Activated B cell treated with CpG ODN at 0.5 μM for 24 hours (primary cell): ENCODE measurements around the gene TMPRSS6. TPM values are rescaled to one million over a fixed set of nuclear protein-coding genes. Genes with fewer than 3 reads are reported as not detected.

Experiments used
- ATAC-seq: fragments of 200-7000 bp; cut with Tn5 transposase; one replicate; pipeline ENCODE4 v1.10.0; 2021; ENCODE audit warnings: low read depth, mild to moderate bottlenecking, moderate library complexity
- CTCF ChIA-PET: fragments of 350-600 bp; sonication (Branson Sonifier 250); formaldehyde crosslinking; loops from one replicate; lab custom pipeline; 2021; ENCODE audit warnings: antibody characterized with exemption; lab: Charles Lee
- POLR2A ChIA-PET: fragments of 350-600 bp; sonication (Branson Sonifier 250); formaldehyde crosslinking; loops from one replicate; lab custom pipeline; 2021; ENCODE audit warnings: antibody characterized with exemption; lab: Charles Lee
- DNase-seq: peaks from one replicate; pipeline ENCODE4 v3.0.0; 2022
- H3K27ac Mint-ChIP-seq: one replicate; pipeline ENCODE4 v1.8.0; 2020; ENCODE audit warnings: mixed read lengths
- H3K27me3 Mint-ChIP-seq: one replicate; pipeline ENCODE4 v1.8.0; 2021; ENCODE audit warnings: mixed read lengths
- H3K36me3 Mint-ChIP-seq: one replicate; pipeline ENCODE4 v1.8.0; 2021; ENCODE audit warnings: low read depth, mixed read lengths
- H3K4me1 Mint-ChIP-seq: one replicate; pipeline ENCODE4 v1.8.0; 2021; ENCODE audit warnings: mixed read lengths
- H3K4me3 Mint-ChIP-seq: one replicate; pipeline ENCODE4 v1.8.0; 2020; ENCODE audit warnings: mild to moderate bottlenecking, mixed read lengths
- H3K9me3 Mint-ChIP-seq: one replicate; pipeline ENCODE4 v1.8.0; 2020; ENCODE audit warnings: mixed read lengths
- CTCF ChIP-seq: fragments of 200-600 bp; IDR thresholded peaks from one replicate; pipeline ENCODE4 v1.8.0; 2022; ENCODE audit warnings: antibody characterized with exemption, mild to moderate bottlenecking
- intact Hi-C: fragments of 100-400 bp; cut with micrococcal nuclease; formaldehyde crosslinking; loops from one replicate; pipeline ENCODE4 v1.15.1; 2024
- total RNA-seq: library from RNA; stranded (reverse); gene quantifications from 2 replicates; pipeline ENCODE4 v1.2.3, GENCODE V29; 2022

Gene TMPRSS6
- total RNA-seq, 1 donor from 2014 or later: 5.4 TPM

DNA sequence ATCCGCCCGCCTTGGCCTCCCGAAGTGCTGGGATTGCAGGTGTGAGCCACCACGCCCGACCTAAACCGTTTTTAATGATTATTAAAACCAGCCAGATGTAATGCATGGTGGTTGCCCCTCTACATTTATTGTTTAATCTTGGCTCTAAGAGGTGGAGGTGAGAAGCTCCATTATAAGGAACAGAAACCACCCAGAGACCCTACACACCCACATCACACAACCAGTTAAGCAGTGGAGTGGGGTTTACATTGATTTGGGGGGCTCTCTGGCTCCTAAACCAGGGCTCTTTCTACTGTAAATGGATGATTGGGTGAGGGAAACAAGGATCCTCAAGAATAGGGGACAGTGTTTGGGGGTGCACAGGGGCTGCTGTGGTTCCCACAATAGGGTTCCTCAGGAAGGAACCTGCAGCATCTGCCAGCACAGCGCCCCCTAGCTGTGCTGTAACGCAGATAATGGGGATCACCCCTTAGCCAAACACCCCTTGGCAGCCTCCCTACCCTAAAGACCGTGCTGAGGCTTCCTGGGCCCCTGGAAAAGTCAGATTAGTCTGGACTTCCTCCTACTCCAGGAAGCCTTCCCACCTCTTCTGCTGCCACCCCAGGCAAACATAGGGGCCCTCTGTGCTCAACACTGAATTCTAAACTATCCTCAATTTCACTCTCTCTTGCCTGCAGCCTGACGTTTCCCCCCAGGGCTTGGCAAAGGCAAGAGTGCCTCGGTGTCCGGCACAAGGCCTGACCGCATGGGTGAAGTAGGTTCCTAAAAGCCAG, 87.6 kb downstream of the TMPRSS6 start:
- H3K4me3 Mint-ChIP-seq: peak overlapping the region; percentile 71

DNA sequence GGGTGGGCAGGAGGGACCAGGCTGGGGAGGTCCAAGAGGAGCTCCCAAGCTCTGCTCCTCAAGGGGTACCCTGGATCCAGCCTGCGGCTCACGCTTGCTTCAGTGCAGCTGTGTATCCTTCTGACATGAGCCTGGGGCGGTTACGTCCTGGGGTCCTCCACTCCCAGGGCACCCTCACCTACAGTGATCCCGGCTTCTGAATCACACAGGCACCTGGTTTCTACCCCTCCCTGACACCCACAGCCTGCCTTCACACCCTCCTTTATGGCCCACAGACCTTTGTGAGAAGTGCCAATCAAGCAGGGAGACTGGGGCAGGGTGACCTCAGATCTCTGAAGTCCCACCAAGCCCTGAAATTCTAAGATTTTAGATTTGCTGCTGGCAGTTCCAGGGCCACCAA, 88.5 kb downstream of the TMPRSS6 start:
- intact Hi-C loops: loop anchor here (1.0 kb wide), 1 partner anchor 38 kb away; no protein-coding TSS in a partner anchor
- Mint-ChIP-seq H3K27ac (no peak overlapping the region), H3K36me3 (no peaks in the 10 kb centered on the region), H3K9me3 (no peaks in the 10 kb centered on the region), H3K4me1 (peaks cover 18% of the 10 kb centered on the region), H3K4me3 (no peak overlapping the region), H3K27me3 (no peaks in the 10 kb centered on the region)
- TF ChIP-seq CTCF: no peak
- ChIA-PET CTCF (interaction anchor here (0.9 to 1.6 kb wide), 5 partner anchors 9 to 264 kb away, joined by 3 to 5 read pairs (median 3); no protein-coding TSS in a partner anchor), POLR2A (interaction anchor here (1.3 to 2.3 kb wide), 2 partner anchors 31 to 245 kb away, joined by 3 to 7 read pairs; partner anchors contain the start of gene IFT27)
- no peak for ATAC-seq
- DNase-seq: no peak

More for the DNA sequence above, 87.6 kb downstream of the TMPRSS6 start:
- Mint-ChIP-seq H3K36me3 (peaks cover 2% of the 10 kb centered on the region), H3K4me1 (peaks cover 18% of the 10 kb centered on the region), H3K27me3 (no peaks in the 10 kb centered on the region), H3K27ac (no peak overlapping the region), H3K9me3 (no peaks in the 10 kb centered on the region)
- ATAC-seq (no peak), DNase-seq (no peak)
- no peak for TF ChIP-seq CTCF
- ChIA-PET CTCF (interaction anchor here (1.0 to 1.4 kb wide), 5 partner anchors 8 to 279 kb away, joined by 3 to 5 read pairs (median 3); no protein-coding TSS in a partner anchor), POLR2A (interaction anchor here (1.3 kb wide), 1 partner anchor 30 kb away, joined by 3 read pairs; no protein-coding TSS in a partner anchor)
- intact Hi-C loops: loop anchor here (1.0 kb wide), 1 partner anchor 37 kb away; no protein-coding TSS in a partner anchor

DNA sequence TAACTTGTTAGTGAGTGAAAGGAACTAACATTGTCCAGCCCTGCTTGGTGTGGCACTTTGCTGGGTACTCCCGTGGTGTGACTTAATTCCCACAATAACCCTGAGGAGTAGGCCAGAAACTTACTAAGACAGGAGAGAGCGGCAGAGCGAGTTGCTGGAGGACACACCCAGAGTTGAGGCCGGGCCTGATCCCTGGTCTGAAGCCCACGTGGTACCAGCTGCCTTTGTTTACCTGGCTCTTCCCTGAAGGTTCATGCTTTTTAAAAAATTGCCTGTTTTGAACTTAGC, 89.4 kb downstream of the TMPRSS6 start:
- Mint-ChIP-seq H3K27me3 (no peaks in the 10 kb centered on the region), H3K36me3 (no peaks in the 10 kb centered on the region), H3K4me1 (peaks cover 18% of the 10 kb centered on the region), H3K27ac (no peak overlapping the region), H3K4me3 (peak overlapping the region; percentile 92), H3K9me3 (no peaks in the 10 kb centered on the region)
- TF ChIP-seq CTCF: no peak
- POLR2A ChIA-PET: interaction anchor here (1.2 to 2.3 kb wide), 2 partner anchors 244 to 514 kb away, joined by 3 to 7 read pairs; partner anchors contain the start of gene IFT27
- CTCF ChIA-PET: interaction anchor here (1.2 to 1.6 kb wide), 2 partner anchors 42 to 258 kb away, joined by 3 to 4 read pairs; no protein-coding TSS in a partner anchor
- no peak for DNase-seq
- ATAC-seq: no peak
- intact Hi-C loops: no loop called here

DNA sequence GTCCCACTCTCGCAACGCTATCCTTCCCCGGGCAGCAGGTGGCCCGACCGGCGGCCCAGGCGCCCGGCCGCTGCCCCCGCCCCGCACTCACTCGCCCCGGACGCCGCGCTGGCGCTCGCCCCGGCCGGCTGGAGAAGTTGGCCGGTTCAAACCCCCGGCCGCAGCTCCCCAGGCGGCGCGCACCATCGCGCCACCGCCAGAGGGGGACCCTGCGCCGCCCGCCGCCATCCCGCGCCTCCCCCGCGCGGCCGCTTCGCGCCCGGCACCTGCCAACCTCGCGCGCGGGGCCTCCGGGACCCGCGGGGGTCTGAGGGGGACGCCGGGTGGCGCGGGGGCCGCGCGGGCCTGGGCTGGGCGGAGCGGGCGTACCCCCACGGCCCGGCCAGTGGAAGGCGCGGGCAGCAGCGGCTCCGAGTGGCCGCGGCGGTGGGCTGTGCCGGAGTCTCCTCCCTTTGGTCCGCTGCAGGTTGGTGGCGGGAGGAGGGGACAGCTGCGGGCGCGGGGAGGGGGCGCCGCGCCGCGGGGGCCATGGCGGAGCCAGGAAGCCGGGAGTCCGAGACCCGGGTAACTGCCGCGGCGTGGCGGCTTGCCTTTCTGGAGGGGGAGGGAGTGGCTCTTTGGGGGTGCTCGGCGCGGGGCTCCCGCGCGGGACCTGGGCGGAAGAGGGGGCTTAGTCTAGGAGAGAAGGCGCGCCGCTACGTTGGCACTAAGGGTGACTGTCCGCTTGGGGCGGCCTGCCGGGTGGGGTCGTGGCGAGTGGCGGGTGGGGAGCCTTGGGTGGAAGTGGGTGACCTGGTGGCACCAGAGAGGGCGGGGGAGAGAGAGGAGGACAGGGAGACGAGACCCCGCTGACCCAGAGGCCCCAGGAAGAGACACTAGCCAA, 90.0 kb downstream of the TMPRSS6 start, which contains the start of the genes MPST and TST:
MPST (plus strand) TSS at position 434 of the 883 bp plus-strand sequence; CDS start at position 529, 95 bp downstream.
TST (minus strand) TSS at position 139 of the 883 bp plus-strand sequence. CDS start 715 bp downstream, outside the sequence.
- H3K27me3 Mint-ChIP-seq: no peaks in the 10 kb centered on the region

More for the DNA sequence above, 90.0 kb downstream of the TMPRSS6 start, which contains the start of the genes MPST and TST:
- no peaks in the 10 kb centered on the region for H3K36me3 Mint-ChIP-seq
- ChIA-PET CTCF (interaction anchor here (1.0 to 1.6 kb wide), 3 partner anchors 25 to 257 kb away, joined by 3 to 4 read pairs (median 3); no protein-coding TSS in a partner anchor), POLR2A (interaction anchor here (0.5 to 2.3 kb wide), 5 partner anchors 32 to 571 kb away, joined by 3 to 17 read pairs (median 3); partner anchors contain the start of genes IFT27 and KCTD17)
- peak; percentile 64 for DNase-seq
- intact Hi-C loops: no loop called here
- H3K4me1 Mint-ChIP-seq: peaks cover 18% of the 10 kb centered on the region
- peak within 1 kb of the TSS; percentile 41 for H3K27ac Mint-ChIP-seq
- no peak for TF ChIP-seq CTCF
- ATAC-seq: peak; percentile 80
- H3K9me3 Mint-ChIP-seq: no peaks in the 10 kb centered on the region
- peak within 1 kb of the TSS; percentile 92 for H3K4me3 Mint-ChIP-seq
